HEK293T (cell line): ENCODE results near the gene CCDC32.

ENCODE experiments used
- ARNT ChIP-seq: fragments of 450-650 bp; IDR thresholded peaks from 2 replicates; pipeline ENCODE4 v1.6.1; 2017; ENCODE audit warnings: mild to moderate bottlenecking
- BHLHE40 ChIP-seq: fragments of 450-650 bp; IDR thresholded peaks from 2 replicates; pipeline ENCODE4 v1.6.1; 2016; ENCODE audit warnings: mild to moderate bottlenecking, moderate library complexity, borderline replicate concordance
- CTBP1 ChIP-seq: fragments of 450-650 bp; IDR thresholded peaks from 2 replicates; pipeline ENCODE4 v1.6.1; 2016; ENCODE audit warnings: borderline replicate concordance
- ELF4 ChIP-seq: fragments of 450-650 bp; IDR thresholded peaks from 2 replicates; pipeline ENCODE4 v1.6.1; 2017; ENCODE audit warnings: antibody characterized with exemption
- FOXA1 ChIP-seq: fragments of 450-650 bp; IDR thresholded peaks from 2 replicates; pipeline ENCODE4 v1.6.1; 2016; ENCODE audit warnings: mild to moderate bottlenecking
- FOXM1 ChIP-seq: fragments of 450-650 bp; IDR thresholded peaks from 2 replicates; pipeline ENCODE4 v1.6.1; 2017; ENCODE audit warnings: mild to moderate bottlenecking, borderline replicate concordance
- HDGF ChIP-seq: fragments of 450-650 bp; IDR thresholded peaks from 2 replicates; pipeline ENCODE4 v1.6.1; 2017; ENCODE audit warnings: antibody characterized with exemption, borderline replicate concordance
- L3MBTL2 ChIP-seq: fragments of 450-650 bp; conservative IDR thresholded peaks from 2 replicates; pipeline ENCODE4 v1.6.1; 2016; ENCODE audit warnings: mild to moderate bottlenecking
- NFRKB ChIP-seq: fragments of 450-650 bp; IDR thresholded peaks from 2 replicates; pipeline ENCODE4 v1.6.1; 2016; ENCODE audit warnings: mild to moderate bottlenecking, moderate library complexity
- PKNOX1 ChIP-seq: fragments of 450-650 bp; IDR thresholded peaks from 2 replicates; pipeline ENCODE4 v1.6.1; 2016
- SP1 ChIP-seq: fragments of 450-650 bp; IDR thresholded peaks from 2 replicates; pipeline ENCODE4 v1.6.1; 2017
- SUZ12 ChIP-seq: fragments of 450-650 bp; IDR thresholded peaks from 2 replicates; pipeline ENCODE4 v1.6.1; 2016; ENCODE audit warnings: mild to moderate bottlenecking
- TARDBP ChIP-seq: fragments of 450-650 bp; IDR thresholded peaks from 2 replicates; pipeline ENCODE4 v1.6.1; 2016

GRCh38 chr15:40516322-40516721, 48.5 kb downstream of the CCDC32 start:
- no peak for TF ChIP-seq FOXA1
- no peak for TF ChIP-seq SP1
- TF ChIP-seq BHLHE40 = no peak
- TF ChIP-seq CTBP1 = no peak
- no peak for TF ChIP-seq ELF4
- no peak for TF ChIP-seq PKNOX1
- no peak for TF ChIP-seq L3MBTL2
- TF ChIP-seq SUZ12 = no peak
- TF ChIP-seq TARDBP = no peak
- TF ChIP-seq NFRKB = no peak
- TF ChIP-seq ARNT = no peak
- TF ChIP-seq FOXM1 = no peak
- TF ChIP-seq HDGF = no peak
